Measurements from ENCODE around the gene CLEC1A.

The CLEC1A gene

GRCh38 chr12:10135126-10135525 is 36.3 kb upstream of the CLEC1A start:
- TF ChIP-seq USF1 (IDR thresholded peaks at IDR 0.05), result no peak
- TF ChIP-seq YY1 (IDR thresholded peaks at IDR 0.05; ENCODE audit: low read depth), result no peak
- TF ChIP-seq FOXM1 (IDR thresholded peaks at IDR 0.05; ENCODE audit: borderline replicate concordance, low read depth), result no peak
- TF ChIP-seq ZBTB7A (IDR thresholded peaks at IDR 0.05; ENCODE audit: low read depth), result no peak
- no peak for TF ChIP-seq EP300 (IDR thresholded peaks at IDR 0.05; ENCODE audit: borderline replicate concordance)
- TF ChIP-seq TCF12 (IDR thresholded peaks at IDR 0.05; ENCODE audit: low read depth), result no peak
- TF ChIP-seq EGR1 (IDR thresholded peaks at IDR 0.05), result no peak
- TF ChIP-seq TEAD4 (IDR thresholded peaks at IDR 0.05), result no peak
- TF ChIP-seq TAF1 (IDR thresholded peaks at IDR 0.05; ENCODE audit: low read depth), result no peak
- TF ChIP-seq CREB1 (IDR thresholded peaks at IDR 0.05; ENCODE audit: low read depth), result no peak
- TF ChIP-seq NFIC (IDR thresholded peaks at IDR 0.05), result no peak
- TF ChIP-seq RAD21 (IDR thresholded peaks at IDR 0.05; ENCODE audit: low read depth), result no peak
- no peak for TF ChIP-seq REST (IDR thresholded peaks at IDR 0.05; ENCODE audit: low read depth)
- no peak for TF ChIP-seq MAX (IDR thresholded peaks at IDR 0.05)
- TF ChIP-seq CEBPB (IDR thresholded peaks at IDR 0.05), result no peak

GRCh38 chr12:10132850-10133370 is 34.1 kb upstream of the CLEC1A start:
- TF ChIP-seq YY1 (IDR thresholded peaks at IDR 0.05; ENCODE audit: low read depth) (no peak), CREB1 (IDR thresholded peaks at IDR 0.05; ENCODE audit: low read depth) (no peak), TEAD4 (IDR thresholded peaks at IDR 0.05) (no peak), REST (IDR thresholded peaks at IDR 0.05; ENCODE audit: low read depth) (no peak), USF1 (IDR thresholded peaks at IDR 0.05) (no peak), TAF1 (IDR thresholded peaks at IDR 0.05; ENCODE audit: low read depth) (no peak), RAD21 (IDR thresholded peaks at IDR 0.05; ENCODE audit: low read depth) (no peak), CEBPB (IDR thresholded peaks at IDR 0.05) (no peak), EGR1 (IDR thresholded peaks at IDR 0.05) (no peak), ZBTB7A (IDR thresholded peaks at IDR 0.05; ENCODE audit: low read depth) (no peak)

GRCh38 chr12:10131111-10131690 is 32.4 kb upstream of the CLEC1A start:
- no peak for TF ChIP-seq MAX (IDR thresholded peaks at IDR 0.05)
- TF ChIP-seq FOXM1 (IDR thresholded peaks at IDR 0.05; ENCODE audit: borderline replicate concordance, low read depth), result no peak
- TF ChIP-seq ZBTB7A (IDR thresholded peaks at IDR 0.05; ENCODE audit: low read depth), result no peak
- TF ChIP-seq USF1 (IDR thresholded peaks at IDR 0.05), result no peak
- TF ChIP-seq YY1 (IDR thresholded peaks at IDR 0.05; ENCODE audit: low read depth), result no peak
- TF ChIP-seq REST (IDR thresholded peaks at IDR 0.05; ENCODE audit: low read depth), result no peak
- TF ChIP-seq CEBPB (IDR thresholded peaks at IDR 0.05), result no peak
- TF ChIP-seq EGR1 (IDR thresholded peaks at IDR 0.05), result no peak
- TF ChIP-seq TEAD4 (IDR thresholded peaks at IDR 0.05), result no peak
- TF ChIP-seq TCF12 (IDR thresholded peaks at IDR 0.05; ENCODE audit: low read depth), result no peak
- TF ChIP-seq CREB1 (IDR thresholded peaks at IDR 0.05; ENCODE audit: low read depth), result no peak
- no peak for TF ChIP-seq EP300 (IDR thresholded peaks at IDR 0.05; ENCODE audit: borderline replicate concordance)
- TF ChIP-seq RAD21 (IDR thresholded peaks at IDR 0.05; ENCODE audit: low read depth), result no peak

- TF ChIP-seq EP300 (IDR thresholded peaks at IDR 0.05; ENCODE audit: borderline replicate concordance) (no peak), CEBPB (IDR thresholded peaks at IDR 0.05) (no peak), FOXM1 (IDR thresholded peaks at IDR 0.05; ENCODE audit: borderline replicate concordance, low read depth) (no peak), YY1 (IDR thresholded peaks at IDR 0.05; ENCODE audit: low read depth) (no peak), TAF1 (IDR thresholded peaks at IDR 0.05; ENCODE audit: low read depth) (no peak), RAD21 (IDR thresholded peaks at IDR 0.05; ENCODE audit: low read depth) (no peak), MAX (IDR thresholded peaks at IDR 0.05) (no peak), CREB1 (IDR thresholded peaks at IDR 0.05; ENCODE audit: low read depth) (no peak), TEAD4 (IDR thresholded peaks at IDR 0.05) (no peak)
Observed at GRCh38 chr12:10130042-10130441, 31.3 kb upstream of the CLEC1A start, which contains the start of gene CLEC7A. TSS of gene CLEC7A (minus strand) at chr12:10130199. CDS start at chr12:10130082, 117 bp downstream.
